AG20443 (cell line): ENCODE data around the gene ITGAV.

Experiments
- DNase-seq: peaks from one replicate; pipeline ENCODE4 v3.0.0; 2012; ENCODE audit warnings: low spot score, mixed read lengths

Gene ITGAV

DNA sequence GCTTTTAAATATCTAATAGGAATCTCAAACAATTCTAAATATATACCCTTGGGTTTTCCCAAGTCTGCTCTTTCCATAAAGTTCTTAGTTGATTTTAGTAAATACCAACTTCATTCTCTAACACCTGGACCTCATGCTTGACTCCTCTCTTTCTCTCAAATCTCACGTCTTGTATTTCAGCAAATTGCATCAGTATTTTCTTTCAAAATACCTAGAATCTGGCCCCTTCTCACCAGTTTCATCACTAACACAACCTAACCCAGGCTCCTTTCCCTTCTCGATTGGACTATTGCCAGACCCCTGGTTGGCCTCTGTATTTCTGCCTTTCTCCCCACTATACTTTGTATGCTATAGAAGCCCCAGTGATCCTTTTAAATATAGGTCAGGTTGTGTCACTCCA lies 81.0 kb downstream of the ITGAV start:
- DNase-seq = no peak

DNA sequence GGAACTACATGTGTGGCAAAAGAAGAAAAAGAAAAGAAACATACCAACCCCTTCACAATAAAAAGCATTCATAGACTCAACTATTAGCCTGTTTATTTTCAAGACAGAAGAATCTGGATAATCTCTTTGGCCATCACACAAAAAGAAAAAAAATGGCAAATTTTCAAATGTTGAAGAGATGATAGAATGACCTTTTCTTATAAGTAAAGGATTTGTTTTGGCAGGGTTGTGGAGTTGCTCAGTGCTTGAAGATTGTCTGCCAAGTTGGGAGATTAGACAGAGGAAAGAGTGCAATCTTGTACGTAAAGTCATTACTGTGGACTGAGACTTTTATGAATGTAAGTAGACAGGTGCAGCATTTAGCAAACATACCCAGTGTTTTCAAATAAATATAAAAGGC lies 85.5 kb downstream of the ITGAV start:
- no peak for DNase-seq

DNA sequence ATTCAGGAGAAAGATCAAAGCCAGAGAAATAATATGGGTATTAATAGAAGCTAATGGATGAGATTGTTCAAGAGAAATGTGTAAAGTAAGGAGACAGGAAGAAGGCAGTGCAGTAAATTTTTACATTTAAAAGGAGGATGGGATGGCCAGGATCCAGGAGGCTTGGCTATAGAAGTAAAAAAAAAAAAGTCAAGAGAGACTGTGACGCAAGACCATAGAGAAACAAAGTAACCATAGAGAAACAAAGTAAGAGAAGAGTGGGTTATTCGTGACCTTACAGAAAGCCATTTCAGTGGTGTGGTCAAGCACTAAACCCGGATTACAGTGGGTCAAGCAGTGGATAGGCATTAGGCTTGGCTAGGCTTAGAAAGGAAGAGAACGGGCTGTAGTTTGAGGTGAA lies 93.5 kb downstream of the ITGAV start:
- DNase-seq = no peak

DNA sequence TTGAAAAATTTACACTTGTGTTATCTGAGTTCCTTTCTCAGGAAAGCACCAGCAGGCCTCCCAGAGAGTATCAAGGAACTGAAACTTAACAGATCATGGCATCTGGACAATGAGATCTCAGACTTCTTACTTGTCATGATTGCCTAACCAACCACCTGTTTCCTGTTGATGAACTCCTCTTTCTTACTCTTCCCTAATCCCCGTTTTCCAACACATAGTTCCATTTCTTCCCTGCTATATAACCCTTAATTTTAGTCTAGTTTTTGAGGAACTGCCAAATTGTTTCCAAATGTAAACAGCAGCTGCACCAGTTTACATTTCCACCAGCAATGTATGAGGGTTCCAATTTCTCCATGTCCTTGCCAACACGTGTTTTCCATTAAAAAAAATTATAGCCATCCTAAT lies 98.0 kb downstream of the ITGAV start:
- DNase-seq = no peak

DNA sequence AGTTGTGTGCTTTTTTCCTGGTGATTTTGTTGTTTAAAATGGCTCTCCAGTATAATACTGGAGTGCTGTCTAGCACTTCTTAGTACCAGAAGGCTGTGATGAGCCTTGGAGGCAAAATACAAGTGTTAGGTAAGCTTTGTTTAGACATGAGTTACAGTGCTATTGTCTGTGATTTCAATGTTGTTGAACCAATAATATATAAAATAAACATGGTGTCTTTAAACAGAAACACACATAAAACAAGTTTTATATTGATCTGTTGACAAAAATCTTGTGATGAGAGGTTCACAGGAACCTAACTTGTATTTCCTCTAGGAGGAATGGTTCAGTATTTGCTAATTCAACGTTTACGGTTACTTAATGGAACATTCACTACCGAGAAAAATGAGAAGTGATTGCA lies 99.0 kb downstream of the ITGAV start:
- no peak for DNase-seq

DNA sequence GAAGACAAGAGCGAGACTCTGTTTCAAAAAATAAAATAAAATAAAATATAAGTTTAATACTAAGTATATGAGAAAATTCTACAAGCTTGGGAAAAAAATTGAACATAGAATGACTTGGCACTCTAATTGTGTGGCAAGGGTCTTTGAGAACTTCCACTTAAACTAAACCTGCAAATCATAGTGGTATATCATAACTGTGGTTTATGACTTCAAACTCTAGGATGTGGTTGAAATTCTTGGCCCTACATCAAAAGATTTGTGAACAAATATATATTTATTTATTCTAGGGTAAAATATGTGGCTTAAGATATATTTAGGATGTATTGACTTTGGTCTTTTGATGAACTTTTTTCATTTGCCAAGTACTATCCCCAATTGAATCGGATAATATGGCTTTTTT lies 100.9 kb downstream of the ITGAV start:
- DNase-seq = no peak

DNA sequence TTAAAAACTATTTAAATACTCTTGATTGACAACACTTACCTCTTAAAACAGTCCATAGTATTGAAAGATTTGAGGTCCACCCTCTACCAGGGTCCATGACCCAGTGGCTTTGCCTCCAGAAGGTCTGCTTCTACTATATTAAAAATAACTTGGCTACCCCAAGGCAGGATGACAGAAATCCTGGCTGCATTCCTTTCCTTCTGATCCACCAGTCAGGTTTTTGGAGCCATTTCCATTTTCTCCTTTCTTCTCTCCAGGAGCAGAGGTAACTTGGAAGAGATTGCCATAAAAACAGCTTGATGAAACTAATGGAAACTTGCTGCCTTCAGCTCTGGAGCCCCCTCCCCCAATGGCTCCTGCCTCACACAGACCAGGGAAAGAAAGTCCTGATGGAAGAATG lies 101.4 kb downstream of the ITGAV start:
- DNase-seq = no peak

DNA sequence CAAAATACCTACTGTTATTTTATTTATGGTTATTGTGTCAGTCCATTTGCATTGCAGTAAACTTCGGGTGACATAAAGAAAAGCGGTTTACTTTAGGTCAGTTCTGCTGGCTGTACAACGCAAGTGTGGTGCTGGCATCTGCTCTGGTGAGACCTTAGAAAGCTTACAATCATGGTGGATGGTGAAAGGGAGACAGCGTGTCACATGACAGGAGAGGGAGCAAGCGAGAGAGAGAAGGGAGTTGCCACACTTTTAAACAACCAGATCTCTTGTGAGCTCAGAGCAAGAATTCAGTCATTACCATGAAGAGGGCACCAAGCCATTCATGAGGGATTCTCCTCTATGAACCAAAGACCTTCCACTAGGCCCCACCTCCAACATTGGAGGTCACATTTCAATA lies 102.0 kb downstream of the ITGAV start:
- no peak for DNase-seq

DNA sequence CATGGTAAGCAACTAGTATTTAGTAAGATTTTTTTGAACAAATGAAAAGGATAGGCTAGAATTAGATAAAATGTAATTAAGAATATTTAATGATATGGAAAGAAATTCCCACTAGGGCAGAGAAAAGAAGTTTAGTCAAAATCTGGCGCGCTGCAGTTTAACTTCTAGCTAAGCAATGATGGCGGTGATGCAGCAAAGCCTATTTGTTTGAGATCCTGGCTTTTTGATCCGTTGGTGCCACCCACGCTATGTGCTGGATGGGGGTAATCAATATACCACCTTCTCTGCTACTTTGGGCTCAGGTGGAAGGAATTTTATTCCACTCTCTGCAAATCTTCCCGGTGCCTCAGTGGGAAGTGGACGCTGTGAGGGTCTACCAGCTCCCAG lies 103.6 kb downstream of the ITGAV start:
- no peak for DNase-seq

DNA sequence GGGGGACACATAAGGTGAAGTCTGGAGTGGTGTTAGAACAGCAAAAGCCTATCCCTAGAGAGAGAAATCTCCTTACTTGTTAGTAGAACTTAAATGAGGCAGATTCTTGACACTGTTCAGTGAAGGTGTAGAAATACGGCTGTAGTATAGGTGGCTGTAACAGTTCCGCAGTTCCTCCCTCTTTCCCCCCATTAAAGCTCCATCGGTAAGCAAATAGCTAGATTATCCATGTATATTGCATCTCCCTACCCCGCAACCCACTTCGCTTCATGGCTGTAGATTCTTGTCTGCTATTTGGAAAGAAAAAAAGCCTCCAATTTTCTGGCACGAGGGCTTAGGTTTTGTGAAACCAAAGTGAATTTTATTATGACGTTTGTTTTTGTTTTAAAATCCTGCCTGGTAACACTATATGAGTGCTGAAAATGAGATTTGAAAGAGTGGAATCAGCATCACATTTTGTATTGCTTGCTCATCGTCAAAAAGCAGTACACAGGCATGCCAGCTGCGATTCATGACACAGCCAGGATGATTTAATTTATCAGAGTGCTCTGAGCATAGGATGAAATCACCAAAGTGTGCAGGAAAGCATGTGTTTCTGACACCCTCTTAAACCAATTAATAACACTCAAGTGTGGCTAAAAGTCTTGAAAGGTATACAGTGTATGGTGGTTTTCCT lies 105.4 kb downstream of the ITGAV start:
- peak; percentile 63 for DNase-seq

DNA sequence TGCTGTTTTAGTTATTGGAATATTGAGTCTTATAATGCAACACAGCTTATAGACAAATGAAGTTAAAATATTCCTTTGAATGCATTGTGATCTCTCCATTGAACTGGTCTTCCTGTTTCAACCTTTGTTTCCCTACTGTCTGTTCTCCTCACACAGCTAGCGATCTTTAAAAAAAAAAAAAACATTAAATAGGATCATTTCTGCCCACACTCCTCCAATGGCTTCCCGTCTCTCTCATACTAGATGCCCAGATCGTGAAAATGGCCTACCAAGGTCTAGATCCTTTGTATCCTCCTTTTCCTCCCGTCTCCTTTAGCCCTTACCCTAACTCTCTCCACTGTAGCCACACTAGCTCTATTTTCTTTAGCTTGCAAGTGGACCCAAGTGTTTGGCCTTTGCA lies 106.4 kb downstream of the ITGAV start:
- no peak for DNase-seq

DNA sequence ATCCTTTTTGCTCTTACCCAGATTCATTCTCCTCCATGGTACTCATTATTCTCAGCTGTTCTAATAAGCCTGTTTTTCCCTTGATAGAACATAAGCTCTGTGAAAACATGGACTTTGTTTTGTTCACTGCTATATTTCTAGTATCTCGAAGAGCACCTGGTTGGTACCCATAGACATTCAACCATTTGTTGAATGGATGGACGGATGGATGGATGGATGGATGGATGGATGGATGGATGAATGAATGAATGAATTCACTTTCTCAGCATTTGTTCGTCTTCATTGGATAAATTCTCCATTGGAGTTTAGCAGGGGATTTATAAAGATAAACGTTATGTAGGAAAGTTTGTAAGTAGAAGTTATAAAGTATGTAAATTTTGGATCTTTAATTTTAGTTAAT lies 106.9 kb downstream of the ITGAV start:
- no peak for DNase-seq

DNA sequence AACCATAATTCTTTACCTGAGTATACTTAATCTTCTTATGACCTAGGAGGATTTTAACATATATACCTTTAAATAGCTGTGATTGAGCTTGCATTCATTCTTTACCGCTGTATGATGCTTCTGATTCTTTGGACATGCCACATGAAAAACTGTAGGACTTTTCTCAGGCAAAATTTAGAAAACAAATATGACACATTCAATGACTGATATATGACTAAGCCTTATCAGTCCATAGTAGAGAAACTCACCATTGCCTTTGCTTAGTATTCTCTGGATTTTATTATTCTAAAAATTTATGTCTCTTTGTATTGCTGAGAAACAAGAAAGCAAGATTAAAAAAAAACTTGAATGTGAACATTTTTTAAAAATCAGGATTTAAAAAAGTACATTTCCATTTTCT lies 107.7 kb downstream of the ITGAV start:
- no peak for DNase-seq

DNA sequence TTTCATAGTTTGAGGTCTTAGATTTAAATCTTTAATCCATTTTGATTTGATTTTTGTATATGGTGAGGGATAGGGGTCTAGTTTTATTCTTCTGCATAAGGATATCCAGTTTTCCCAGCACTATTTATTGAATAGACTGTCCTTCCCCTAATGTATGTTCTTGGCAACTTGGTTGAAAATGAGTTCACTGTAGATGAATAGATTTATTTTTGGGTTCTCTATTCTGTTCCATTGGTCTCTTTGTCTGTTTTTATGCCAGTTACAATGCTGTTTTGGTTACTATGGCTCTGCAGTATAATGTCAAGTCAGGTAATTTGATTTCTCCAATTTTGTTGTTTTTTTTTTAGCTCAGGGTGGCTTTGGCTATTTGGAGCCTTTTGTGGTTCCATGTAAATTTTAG lies 109.9 kb downstream of the ITGAV start:
- no peak for DNase-seq

DNA sequence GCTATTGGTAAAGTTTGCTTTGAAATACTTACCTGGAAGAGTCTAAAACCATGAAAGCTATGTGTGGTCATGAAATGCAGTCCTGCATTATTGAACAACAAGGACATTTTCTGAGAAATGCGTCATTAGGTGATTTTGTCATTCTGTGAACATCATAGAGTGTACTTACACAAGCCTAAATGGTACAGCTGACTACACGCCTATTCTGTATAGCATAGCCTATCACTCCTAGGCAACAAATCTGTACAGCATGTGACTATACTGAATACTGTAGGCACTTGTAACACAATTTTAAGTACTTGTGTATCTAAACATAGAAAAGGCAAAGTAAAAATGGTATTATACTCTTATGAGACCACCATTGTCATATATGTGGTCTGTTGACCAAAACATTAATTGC lies 112.2 kb downstream of the ITGAV start:
- no peak for DNase-seq

DNA sequence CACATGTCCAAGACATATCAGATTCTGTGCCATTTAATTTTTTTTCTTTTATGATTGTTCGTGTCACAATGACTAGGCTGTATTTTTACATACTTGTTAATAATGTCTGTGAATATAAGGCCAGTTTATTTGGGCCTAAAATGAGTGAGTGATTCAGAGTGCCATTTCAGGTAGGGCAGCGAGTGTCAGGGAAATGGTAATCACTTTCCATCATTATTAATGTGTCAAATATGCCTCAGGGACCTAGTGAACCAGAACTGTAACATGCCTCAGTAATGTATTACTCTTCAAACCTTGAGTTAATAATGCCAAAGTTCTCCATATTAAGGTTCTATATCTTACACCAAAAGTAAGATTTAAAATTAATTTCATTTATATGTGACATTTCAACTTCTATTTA lies 112.6 kb downstream of the ITGAV start:
- no peak for DNase-seq

DNA sequence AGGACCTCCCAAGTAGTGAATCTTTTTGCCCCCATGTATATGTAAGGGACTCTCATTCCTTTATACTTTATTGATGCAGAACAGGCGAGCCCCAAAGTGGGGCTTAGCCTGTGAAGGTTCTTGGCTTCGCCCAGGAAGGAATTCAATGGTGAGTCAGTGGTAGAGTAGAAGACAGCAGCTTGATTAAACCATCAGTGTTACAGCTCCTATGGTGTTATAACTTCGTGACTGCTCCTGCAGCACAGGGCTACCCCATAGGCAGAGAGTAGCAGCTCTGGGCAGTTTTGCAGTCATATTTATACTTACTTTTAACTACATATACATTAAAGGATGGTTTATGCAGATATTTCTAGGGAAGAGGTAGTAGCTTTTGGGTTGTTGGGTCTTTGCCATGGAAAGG lies 115.0 kb downstream of the ITGAV start:
- no peak for DNase-seq

DNA sequence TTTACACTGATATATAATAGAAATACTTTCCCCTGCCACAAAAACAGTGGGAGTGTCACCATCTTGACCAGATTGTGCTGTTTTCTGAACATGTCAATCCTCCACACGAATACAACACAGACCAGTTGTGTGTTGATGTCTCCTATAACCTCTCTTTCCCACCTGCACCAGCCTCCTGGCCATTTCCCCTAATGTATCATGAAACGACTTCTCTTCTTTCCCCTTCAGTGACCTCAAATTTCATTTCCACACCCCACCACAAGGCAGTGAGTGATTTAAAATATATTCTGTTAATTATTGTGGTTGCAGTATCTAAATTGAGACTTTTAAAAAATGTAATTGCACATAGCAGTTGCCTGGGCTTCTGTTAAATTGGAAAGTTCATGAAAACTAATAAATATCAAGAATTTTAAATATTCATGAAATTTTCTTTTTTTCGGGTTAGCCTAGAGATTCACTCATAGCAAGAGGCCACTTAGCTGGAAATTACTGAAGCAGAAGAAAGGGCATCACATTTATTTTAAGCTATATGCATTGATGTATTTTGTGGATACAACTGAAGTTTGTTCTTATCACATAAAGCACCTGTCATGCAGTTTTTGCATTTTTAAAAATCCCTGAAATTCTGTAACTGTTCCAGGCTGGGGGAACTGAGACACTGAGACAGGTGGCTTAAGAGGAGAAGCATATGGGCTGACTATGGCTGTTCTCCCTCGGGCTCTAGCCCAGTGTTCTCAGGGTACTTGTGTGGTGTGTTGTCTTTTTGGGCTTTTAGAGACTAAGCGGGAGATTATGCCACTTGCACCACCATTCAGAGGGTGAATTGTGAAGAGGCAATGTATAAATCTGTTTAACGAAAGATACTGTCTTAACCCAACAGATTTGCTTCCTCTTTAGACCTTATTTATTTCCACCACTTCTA lies 119.9 kb downstream of the ITGAV start:
- no peak for DNase-seq

DNA sequence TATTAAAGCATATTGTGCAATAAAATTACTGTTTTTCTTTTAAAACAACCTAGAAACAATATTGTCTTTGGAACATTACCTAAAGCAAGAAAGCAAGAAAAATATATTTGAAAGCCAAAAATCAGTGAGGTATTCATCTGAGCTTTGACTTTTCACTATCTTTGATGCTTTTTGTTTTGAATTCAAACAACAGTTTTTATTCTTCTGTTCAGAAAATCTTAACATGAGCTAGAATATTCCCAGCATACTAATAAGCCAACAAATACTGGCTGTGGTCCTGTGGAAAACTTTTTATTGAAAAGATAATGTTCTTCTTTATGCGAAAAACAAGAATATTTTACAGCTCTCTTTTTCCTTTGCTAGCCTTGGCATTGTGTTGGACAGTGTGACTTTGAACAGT lies 123.8 kb downstream of the ITGAV start:
- DNase-seq = no peak

DNA sequence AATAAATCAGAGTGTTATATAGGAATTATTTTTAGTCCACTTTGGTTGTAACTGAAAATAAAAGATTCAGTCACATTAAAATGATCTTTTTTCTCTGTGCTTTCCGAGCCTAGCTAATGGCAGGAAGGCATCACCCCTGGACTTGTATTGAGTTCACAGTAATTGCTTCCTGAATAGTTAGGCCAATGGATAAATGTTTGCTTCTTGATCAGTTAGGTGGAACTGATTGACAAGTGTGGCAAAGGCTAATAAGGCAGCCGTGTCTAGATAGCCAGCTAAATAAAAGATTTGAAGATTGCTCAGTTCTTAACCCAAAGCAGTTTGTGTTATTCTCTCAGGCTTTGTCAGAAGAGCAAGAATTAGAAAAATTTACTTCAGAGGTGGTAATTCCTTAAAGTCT lies 124.8 kb downstream of the ITGAV start:
- no peak for DNase-seq

DNA sequence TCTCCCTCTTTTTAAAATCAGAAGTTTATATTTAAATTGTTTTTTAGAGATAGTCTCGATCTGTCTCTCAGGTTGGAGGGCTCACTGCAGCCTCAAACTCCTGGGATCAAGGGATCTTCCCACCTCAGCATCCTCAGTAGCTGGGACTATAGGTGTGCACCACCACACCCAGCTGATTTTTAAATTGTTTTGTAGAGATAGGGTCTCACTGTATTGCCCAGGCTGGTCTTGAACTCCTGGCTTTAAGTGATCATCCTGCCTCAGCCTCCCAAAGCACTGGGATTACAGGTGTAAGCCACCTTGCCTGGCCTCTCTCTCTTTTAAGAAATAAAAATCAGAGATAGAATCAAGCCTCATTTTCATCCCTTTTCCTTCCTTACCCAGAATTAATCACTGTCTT lies 126.1 kb downstream of the ITGAV start:
- no peak for DNase-seq

DNA sequence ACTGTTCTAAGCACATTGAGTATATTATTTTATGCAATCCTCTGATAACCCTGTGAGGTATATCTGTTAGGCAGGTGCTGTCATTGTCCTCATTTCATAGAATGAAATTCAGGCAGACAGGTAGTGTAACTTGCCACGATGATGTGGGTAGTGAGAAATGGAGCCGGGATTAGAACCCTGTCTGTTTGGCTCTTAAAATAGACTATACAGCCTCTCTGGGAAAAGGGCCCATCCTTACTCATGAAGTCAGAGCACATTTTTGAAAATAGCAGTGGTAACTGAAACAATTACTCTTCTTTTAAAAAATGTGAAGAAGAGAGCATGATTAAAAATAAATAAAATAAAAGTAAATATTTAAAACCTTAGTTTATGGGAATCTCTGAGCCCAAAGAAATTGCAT lies 127.0 kb downstream of the ITGAV start:
- DNase-seq = peak; percentile 13

DNA sequence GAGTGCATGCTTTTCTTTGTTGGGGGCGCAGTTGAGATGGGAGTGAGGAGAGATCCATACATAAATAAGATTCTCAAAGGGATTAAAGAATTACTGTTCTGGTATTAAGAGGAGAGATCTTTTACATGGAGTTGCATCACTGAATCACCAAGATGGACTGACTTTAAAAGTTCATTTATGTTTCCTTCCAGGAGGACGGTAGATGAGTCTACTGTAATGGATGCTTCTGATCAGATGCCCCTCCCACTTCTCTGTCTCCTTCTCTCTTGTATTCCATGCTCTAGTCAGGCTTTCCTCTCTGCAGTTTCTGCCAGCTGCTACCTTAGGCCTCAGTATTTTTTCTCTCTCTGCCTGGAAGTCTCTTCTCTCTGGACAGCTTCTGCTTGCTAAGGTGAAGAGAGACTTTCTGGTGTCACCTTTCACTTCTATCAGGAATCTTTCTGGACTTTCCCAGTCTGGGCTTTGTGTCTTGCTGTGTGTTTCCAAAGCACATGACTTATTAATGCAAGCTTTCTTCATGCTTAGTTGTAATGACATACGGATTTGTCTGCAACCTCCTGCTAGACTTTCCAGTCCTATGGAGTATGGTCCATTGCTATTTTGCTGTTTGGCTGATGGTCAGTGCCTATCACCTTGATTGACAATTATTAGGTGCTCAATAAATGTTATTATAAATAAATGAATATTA lies 127.6 kb downstream of the ITGAV start:
- DNase-seq = no peak
